HG02678 (cell line): ENCODE data around the gene SNRNP35.
"Not testable (repeated sequence)": the region's sequence is repeated elsewhere in the genome, so short reads cannot be mapped to it uniquely, and the experiment has no call there.

Source experiments
- ATAC-seq: cut with Tn5 transposase; IDR thresholded peaks from one replicate; pipeline ENCODE4 v1.9.1; 2021; ENCODE audit warnings: mild to moderate bottlenecking, moderate library complexity; ENCODE audit not compliant: unreplicated experiment

SNRNP35 gene

DNA sequence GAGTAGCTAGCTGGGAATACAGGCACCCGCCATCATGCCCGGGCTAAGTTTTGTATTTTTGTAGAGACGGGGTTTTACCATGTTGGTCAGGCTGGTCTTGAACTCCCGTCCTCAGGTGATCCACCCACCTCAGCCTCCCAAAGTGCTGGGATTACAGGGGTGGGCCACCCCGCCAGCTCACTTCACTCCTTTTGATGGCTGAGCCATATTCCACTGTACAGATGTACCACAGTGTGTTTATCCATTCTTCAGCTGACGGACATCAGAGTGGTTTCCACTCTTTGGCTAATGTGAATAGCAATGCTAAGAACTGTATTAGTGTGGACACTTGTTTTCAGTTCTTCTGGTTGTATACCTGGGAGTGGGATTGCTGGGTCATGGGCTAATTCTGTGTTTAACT, 29.5 kb downstream of the SNRNP35 start:
- no peak for ATAC-seq

DNA sequence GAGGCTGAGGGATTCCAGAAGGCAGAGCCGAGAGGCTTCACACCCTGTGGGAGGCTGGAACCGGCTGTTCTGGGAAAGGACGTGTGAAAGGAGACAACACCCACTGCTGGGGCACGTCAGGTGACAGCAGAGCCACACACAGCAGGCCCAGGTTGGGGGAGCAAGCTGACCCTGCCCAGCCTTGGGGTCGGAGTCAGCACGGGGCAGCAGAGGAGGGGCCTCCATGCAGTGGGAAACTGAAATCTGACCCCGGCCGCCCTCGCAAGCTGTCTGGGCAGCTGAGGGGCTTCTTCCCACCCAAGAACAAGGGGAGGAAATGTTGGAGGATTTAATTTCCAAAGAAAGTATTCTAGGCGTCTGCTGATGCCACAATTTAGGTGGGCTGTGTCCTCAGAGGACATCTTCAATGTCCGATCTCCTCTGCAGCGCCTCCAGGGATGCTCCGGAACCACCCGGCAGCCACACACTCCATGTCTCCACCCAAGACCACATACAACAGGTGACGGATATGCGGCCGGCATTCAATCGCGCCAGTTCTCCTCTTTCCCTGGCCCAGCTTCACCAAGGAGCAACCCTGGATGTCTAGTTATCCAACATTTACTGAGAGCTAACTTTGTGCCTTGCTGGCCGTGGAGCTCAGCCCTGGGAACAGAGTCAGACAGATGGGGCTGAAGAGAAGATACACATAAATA, 30.7 kb downstream of the SNRNP35 start:
- no peak for ATAC-seq

DNA sequence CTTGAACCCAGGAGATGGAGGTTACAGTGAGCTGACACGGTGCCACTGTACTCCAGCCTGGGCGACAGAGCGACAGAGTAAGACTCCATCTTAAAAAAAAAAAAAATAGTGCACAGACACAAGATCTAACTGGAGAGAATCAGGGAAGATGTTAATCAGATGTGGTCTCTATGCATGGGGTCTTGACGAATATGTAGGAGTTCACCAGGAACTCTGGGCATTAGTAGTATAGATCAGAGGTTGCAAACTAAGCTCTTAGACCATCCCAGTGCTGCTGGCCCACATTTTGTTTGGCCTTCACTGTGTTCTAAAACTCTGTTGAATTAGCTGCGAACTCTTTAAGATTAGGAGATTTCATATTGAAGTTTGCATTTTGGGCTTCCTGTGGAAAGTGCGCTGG, 31.6 kb downstream of the SNRNP35 start:
- ATAC-seq: no peak

DNA sequence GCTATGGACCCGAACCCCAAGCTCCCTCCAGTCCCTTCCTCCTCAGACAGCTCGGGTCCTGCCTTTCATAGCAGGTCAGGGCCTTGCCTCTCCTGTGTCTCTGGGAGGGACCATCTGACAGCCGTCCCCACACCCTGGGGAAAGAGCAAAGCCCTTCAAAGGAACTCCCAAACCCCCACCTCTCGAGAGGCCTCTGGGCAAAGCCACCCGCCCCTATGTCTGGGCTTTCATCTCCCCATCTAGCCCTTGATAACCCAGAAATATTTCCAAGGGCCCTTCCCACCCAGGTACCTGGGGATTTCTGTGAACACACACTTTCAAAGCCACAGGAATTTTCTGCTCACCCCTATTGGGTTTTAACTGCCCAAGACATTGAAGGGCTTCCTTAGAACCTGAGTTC, 32.1 kb downstream of the SNRNP35 start:
- ATAC-seq: no peak

DNA sequence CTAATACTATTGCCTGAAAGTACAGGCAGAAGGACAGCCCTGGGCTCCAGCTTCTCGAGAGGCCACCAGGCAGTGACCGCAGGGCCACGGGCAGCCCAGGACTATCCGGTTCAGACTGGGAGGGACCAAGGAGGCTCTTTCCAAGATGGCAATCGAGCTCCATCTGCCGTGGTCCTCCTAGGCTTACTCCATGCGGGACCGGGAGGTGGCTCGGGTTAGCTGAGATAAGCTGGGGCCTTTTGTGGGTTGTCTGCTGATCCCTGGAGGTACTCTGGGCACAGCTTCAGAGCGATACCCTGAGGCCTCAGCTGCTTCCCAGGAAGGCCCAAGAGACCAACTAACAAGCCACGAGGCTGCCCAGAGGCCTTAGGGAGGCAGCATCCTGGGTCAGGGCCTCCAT, 33.1 kb downstream of the SNRNP35 start:
- ATAC-seq: no peak

DNA sequence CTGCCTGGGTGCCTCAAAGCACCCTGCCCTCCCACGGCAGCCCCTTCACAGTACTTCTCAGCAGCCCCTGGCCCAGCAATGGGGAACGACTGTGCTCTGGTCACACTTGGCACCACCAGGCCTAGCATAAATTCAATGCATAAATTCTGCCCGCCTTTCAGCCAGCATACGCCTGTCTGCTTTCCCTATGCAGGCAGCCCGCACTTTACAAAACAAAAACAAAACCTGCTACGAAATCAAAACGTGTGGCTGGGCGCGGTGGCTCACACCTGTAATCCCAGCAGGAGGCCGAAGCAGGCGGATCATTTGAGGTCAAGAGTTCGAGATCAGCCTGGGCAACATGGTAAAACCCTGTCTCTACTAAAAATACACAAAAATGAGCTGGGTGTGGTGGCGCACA, 33.5 kb downstream of the SNRNP35 start:
- no peak for ATAC-seq

DNA sequence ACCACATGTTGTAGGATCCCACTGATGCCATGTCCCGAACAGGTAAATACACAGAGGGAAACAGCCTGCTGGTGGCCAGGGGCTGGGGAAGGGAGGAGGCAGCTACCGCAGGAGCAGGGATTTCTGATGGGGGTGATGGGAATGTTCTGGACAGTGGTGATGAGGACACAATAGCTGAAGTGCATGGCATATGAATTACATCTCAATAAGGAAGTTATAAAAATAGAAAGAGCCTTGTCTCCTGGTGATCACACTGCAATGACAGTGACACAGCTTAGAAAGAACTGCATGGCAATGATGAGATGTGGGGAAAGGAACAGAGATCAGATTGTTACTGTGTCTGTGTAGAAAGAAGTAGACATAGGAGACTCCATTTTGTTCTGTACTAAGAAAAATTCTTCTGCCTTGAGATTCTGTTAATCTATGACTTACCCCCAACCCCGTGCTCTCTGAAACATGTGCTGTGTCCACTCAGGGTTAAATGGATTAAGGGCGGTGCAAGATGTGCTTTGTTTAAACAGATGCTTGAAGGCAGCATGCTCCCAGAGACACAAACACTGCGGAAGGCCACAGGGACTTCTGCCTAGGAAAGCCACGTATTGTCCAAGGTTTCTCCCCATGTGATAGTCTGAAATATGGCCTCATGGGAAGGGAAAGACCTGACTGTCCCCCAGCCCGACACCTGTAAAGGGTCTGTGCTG, 34.5 kb downstream of the SNRNP35 start:
- ATAC-seq: not testable (repeated sequence)

DNA sequence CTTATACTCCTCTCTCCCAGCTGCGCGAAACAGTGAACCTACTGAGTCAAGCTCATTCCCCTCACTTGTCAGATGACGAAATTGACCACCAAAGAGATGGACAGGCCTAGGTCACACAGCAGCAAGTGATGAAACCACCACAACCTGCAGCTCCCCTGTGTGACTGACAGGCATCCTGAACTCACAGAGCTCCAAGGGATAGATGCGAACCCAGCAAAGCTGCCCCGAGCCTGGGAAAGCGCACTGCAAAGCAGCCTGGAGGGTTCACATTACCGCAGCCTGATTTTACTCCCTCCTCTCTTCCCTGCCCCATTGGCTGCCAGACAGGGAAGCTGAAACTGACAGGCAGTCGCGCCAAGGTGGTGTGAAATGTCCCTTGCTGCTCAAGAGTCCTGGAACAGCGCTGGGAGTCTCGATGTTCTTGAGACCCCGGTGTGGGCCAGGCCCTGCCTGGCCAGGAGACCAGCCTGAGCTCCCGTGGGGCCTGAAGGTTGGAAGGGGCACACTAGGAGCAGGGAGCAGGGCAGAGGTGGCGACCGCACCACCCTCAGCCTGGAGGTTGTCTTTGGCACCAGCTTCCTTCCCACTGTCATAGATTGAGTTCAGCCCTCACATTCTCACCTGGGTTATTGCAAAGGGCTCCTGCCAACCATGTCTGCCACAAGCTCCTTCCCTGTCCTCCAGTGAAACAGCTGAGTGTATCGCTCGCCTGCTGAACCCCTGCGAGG, 36.3 kb downstream of the SNRNP35 start:
- ATAC-seq: no peak

DNA sequence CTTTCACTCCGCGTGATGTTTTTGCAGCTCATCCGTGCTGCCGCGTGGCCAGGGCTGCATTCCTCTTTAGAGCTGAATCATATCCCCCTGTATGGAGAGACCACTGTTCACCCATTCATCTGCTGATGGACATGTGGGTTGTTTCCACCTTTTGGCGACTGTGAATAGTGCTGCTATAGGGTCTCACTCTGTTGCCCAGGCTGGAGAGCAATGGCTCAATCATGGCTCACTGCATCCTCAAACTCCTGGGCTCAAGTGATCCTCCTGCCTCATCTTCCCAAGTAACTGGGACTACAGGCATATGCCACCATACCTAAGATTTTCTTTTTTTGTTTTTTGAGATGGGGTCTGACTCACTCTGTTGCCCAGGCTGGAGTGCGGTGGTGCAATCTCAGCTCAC, 39.1 kb downstream of the SNRNP35 start:
- no peak for ATAC-seq

DNA sequence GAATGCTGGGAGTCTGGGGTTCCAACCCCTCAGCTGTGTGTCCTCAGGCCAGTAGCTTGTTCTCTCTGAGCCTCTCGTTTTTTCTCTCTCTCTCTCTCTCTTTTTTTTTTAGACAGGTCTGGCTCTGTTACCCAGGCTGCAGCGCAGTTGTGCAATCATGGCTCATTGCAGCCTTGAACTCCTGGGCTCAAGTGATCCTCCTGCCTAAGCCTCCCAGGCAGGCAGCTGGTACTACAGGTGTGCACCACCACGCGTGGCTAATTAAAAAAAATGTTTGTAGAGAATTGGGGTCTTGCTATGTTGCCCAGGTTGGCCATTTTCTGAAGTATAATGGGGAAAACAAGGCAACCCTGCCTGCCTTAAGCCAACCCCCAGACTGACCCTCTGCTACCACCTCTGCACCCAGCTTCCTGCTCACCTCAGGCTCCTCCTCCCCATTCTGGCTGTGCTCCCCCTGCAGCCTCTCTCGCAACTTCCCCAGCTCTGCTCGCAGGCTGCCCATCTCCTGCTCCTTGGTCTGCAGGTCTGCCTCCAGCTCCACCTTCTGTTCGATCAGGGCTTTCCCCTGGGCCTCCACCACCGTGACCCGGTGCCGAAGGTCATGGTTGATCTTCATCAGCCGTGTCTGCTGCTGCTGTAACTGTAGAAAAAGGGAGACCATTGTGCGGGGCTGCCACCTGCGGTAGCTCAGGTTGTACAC, 40.3 kb downstream of the SNRNP35 start:
- no peak for ATAC-seq

DNA sequence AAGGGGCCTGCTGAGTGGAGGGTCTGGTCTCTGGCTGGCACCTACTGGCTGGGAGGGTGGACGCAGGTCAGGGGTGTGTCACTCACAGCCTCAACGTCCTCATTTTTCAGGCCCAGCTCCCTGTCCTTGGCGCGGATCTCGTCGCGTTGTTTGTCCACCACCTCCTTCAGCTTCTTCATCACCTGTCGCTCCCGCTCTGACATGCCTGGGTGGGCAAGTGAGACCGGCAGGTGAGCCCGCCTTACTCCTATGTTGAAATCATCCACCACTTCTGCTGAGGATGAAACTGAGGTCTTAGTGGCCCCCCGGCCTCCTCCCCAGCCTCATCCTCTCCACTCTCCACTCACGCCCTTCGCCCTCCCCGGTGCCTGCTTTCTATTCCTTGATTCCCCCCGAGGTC, 41.4 kb downstream of the SNRNP35 start:
- no peak for ATAC-seq

DNA sequence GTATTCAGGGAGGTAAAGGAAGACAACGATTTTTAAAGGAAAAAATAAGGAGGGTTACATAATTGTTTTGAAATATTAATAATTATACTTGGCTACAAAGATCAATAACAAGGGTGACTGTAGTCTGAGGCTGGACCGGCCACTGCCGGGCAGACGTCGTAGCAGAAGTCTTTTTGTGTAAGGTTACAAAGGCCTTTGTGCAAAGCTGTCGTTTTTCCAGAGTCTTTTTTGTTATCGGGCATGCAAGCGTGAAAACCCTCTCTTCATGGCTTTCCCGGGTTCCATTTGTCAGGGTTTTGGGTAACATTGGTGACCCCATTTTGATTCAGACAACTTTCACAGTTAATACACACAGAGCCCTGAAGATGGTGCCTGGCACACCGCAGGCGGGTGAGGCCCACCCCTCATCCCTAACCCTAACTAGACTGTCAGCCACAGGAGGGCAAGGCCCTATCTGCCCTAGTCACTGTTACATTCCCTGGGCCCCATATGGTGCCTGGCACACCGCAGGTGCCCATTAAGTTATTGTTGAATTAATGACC, 44.3 kb downstream of the SNRNP35 start:
- no peak for ATAC-seq

DNA sequence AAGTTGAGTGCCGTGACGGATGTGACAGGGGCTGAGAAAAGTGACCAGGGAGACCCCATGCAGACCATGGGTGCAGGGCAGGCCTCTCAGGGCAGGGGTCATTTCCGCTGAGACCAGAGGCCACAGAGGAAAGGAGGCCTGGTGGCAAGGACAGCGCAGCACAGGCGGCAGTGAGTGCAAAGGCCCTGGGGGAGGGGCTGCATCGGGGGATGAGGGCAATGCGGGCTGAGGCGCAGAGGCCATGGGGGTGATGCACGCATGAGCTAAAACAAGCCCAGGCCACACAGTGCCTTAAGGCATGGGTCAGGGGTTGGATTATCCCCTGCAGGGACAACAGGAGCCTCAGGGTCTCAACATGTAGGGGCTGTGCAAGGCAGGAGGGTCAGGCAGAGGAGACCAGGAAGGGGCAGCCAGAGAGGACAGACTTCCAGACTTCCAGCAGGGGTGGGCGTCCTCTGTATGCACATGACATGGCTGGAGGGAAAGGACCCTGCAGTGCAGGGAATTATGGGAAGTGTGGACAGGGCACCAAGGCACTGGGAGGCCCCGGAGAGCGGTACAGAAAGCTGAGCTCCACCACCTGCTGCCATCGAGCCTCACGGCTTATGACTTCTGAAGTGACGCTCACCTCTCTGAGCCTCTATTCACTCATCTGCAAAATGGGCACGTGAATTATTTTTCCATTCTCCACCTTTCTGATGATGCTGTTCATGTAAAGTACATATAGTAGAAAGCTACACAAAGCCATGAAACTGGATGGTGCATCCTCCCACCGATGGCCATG, 48.3 kb downstream of the SNRNP35 start:
- no peak for ATAC-seq

DNA sequence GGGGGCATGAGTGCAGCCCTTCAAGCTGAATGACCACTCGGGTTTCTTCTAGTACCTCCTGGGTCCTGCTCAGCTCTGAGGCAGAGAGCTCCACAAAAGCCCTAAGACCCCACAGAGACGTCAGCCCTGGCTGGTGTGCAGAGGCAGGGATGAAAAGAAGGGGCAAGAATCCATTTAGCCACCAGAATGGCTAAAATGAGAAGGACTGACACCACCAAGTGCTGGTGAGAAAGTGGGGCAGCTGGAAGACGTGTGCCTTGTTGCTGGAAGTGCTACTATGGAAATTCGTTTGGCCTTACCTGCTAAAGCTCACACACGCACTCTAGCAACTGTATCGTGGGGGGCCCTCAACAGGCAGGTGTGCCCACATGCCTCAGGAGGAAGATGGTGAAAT, 48.9 kb downstream of the SNRNP35 start:
- ATAC-seq: no peak

DNA sequence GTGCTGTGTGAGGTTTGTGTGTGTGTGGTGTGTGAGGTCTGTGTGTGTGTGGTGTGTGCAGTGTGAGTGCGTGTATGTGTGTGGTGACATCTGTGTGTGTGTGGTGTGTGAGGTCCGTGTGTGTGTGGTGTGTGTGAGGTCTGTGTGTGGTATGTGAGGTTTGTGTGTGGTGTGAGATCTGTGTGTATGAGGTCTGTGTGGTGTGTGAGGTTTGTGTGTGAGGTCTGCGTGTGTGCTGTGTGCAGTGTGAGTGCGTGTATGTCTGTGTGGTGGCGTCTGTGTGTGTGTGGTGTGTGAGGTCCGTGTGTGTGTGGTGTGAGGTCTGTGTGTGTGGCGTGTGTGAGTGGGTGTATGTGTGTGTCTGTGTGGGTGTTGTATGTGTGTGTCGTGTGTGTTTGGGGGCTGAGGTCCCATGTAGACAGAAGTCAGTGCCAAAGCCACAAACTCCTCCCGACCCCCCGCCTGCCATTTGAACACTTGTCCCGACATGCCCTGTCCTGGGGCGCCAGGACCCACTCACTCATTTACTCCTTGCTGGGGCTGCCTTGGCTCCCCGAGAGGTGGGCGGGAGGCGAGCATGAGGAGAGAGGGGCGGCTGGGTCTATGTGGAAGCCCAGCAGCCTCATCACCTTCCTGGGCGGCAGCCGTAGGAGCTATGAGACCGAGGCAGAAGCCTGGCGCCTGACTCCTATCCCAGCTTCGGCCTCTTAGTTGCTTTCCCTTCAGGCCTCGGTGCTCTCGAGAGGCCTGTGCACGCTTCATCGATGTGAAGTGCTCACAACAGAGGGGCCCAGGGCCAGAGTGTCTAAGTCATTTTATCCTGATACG, 55.1 kb downstream of the SNRNP35 start:
- no peak for ATAC-seq

DNA sequence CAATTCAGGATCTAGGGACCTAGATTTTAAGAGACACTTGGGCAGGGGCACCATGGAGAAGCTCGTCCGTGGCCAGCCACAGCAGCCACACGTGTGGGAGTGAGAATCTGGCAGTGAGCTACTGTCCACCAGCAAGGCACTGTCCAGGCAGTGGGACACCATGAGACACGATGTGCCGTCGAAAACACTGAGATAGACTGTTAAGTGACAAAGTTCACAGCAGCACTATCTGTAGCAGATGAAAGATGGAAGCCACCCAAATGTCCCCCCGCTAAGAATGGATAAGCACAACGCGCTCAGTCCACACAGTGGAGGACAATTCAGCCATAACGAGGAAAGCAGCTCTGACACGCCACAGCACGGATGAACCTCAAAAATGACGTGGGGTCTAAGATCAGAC, 55.9 kb downstream of the SNRNP35 start:
- no peak for ATAC-seq

DNA sequence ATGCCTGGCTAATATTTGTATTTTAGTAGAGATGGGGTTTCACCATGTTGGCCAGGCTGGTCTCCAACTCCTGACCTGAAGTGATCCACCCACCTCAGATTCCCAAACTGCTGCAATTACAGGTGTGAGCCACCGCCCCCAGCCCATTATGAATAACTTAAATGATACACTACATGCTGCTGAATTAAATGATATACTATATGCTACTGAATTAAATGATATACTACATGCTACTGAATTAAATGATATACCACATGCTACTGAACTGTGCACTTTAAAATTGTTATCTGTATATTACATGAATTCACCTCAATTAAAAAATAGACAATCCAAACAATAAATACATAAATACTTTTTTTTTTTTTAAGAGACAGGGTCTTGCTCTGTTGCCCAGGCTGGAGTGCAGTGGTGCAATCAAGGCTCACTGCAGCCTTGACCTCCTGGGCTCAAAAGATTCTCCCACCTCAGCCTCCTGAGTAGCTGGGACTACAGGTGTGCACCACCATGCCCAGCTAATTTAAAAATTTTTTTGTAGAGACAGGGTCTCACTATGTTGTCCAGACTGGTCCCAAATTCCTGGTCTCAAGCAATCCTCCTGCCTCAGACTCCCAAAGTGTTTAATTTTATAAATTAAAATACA, 56.8 kb downstream of the SNRNP35 start:
- not testable (repeated sequence) for ATAC-seq

DNA sequence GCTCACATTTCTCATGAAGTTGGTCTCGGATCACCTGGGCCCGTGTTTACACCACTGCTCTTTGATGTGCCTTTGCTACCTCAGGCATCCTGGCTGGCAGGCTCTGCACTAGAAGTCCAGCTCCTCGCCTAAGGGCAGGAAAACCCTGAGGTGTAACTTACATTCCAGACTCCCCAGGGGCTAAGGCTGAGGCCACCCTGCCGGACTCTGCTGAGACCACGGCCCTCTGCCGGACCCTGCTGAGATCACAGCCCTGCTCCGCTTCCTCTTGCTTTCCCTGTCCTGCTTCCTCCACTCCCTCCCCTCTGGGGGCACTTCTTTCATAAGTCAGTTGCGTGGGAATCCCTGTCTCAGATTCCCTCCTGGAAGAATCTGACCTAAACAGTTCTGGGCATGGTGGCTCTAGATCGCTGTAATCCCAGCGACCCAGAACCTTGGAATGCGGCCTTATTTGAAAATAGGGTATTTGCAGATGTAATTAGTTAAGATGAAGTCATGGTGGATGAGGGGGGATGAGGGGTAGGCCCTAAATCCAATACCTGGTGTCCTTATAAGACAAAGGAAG, 58.4 kb downstream of the SNRNP35 start:
- no peak for ATAC-seq
